ENCODE measurements around the gene BMP3. TPM values are rescaled to one million over a fixed set of nuclear protein-coding genes. Genes with fewer than 3 reads are reported as not detected.

BMP3 gene
- polyA plus RNA-seq, 1 of the 3 experiments (the other 2 are of a cell fraction) = 0.12 TPM

DNA sequence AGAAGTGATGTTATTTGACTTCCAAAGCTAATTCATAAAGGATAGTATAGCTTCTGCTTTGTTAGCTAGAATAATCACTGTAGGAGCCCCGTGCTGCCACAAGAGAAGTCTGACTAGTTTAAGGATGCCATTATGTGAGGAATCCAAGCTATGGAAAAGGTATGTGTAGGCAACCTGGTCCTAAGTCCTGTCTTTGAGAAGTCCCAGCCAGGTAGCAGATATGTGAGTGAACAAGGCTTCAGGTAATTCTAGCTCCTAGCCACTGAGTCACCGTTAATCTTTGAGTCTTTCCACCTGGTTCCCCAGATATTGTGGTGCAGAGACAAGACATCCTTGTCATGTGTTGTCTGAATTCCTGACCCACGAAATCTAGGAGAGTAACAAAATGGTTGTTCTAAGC lies 55.5 kb downstream of the BMP3 start:
- TF ChIP-seq RFX5 (IDR thresholded peaks at IDR 0.05; ENCODE audit: low read length) (no peak), FOXJ3 (CRISPR knock-in tag; IDR thresholded peaks at IDR 0.05) (no peak), FOXM1 (IDR thresholded peaks at IDR 0.05; ENCODE audit: low read depth) (no peak), EP300 (IDR thresholded peaks at IDR 0.05; ENCODE audit: borderline replicate concordance in 1 of 2, low read depth in 1 of 2, low read length in 1 of 2) (no peak), YY1 (IDR thresholded peaks at IDR 0.05; ENCODE audit: low read depth) (no peak), GATA2 (CRISPR knock-in tag; IDR thresholded peaks at IDR 0.05) (no peak), RAD21 (IDR thresholded peaks at IDR 0.05; ENCODE audit: low read length) (no peak), MEF2A (IDR thresholded peaks at IDR 0.05; ENCODE audit: borderline replicate concordance, low read depth) (no peak), EZH2phosphoT487 (IDR thresholded peaks at IDR 0.05; ENCODE audit: borderline replicate concordance, low read depth) (no peak), POLR2AphosphoS5 (IDR thresholded peaks at IDR 0.05; ENCODE audit: low read depth, low read length) (no peak), MXI1 (IDR thresholded peaks at IDR 0.05; ENCODE audit: low read depth, low read length) (no peak), GABPA (IDR thresholded peaks at IDR 0.05; ENCODE audit: low read depth) (no peak), FOSL2 (IDR thresholded peaks at IDR 0.05; ENCODE audit: borderline replicate concordance, low read depth) (no peak)
- TF ChIP-seq, protein P1, sequence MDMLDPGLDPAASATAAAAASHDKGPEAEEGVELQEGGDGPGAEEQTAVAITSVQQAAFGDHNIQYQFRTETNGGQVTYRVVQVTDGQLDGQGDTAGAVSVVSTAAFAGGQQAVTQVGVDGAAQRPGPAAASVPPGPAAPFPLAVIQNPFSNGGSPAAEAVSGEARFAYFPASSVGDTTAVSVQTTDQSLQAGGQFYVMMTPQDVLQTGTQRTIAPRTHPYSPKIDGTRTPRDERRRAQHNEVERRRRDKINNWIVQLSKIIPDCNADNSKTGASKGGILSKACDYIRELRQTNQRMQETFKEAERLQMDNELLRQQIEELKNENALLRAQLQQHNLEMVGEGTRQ (IDR thresholded peaks at IDR 0.05; ENCODE audit: borderline replicate concordance, low read depth, low read length) = no peak
- TF ChIP-seq, protein P2, sequence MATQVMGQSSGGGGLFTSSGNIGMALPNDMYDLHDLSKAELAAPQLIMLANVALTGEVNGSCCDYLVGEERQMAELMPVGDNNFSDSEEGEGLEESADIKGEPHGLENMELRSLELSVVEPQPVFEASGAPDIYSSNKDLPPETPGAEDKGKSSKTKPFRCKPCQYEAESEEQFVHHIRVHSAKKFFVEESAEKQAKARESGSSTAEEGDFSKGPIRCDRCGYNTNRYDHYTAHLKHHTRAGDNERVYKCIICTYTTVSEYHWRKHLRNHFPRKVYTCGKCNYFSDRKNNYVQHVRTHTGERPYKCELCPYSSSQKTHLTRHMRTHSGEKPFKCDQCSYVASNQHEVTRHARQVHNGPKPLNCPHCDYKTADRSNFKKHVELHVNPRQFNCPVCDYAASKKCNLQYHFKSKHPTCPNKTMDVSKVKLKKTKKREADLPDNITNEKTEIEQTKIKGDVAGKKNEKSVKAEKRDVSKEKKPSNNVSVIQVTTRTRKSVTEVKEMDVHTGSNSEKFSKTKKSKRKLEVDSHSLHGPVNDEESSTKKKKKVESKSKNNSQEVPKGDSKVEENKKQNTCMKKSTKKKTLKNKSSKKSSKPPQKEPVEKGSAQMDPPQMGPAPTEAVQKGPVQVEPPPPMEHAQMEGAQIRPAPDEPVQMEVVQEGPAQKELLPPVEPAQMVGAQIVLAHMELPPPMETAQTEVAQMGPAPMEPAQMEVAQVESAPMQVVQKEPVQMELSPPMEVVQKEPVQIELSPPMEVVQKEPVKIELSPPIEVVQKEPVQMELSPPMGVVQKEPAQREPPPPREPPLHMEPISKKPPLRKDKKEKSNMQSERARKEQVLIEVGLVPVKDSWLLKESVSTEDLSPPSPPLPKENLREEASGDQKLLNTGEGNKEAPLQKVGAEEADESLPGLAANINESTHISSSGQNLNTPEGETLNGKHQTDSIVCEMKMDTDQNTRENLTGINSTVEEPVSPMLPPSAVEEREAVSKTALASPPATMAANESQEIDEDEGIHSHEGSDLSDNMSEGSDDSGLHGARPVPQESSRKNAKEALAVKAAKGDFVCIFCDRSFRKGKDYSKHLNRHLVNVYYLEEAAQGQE (IDR thresholded peaks at IDR 0.05; ENCODE audit: low read depth, low read length) = no peak
- TF ChIP-seq, protein P3, sequence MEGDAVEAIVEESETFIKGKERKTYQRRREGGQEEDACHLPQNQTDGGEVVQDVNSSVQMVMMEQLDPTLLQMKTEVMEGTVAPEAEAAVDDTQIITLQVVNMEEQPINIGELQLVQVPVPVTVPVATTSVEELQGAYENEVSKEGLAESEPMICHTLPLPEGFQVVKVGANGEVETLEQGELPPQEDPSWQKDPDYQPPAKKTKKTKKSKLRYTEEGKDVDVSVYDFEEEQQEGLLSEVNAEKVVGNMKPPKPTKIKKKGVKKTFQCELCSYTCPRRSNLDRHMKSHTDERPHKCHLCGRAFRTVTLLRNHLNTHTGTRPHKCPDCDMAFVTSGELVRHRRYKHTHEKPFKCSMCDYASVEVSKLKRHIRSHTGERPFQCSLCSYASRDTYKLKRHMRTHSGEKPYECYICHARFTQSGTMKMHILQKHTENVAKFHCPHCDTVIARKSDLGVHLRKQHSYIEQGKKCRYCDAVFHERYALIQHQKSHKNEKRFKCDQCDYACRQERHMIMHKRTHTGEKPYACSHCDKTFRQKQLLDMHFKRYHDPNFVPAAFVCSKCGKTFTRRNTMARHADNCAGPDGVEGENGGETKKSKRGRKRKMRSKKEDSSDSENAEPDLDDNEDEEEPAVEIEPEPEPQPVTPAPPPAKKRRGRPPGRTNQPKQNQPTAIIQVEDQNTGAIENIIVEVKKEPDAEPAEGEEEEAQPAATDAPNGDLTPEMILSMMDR (IDR thresholded peaks at IDR 0.05) = no peak
- TF ChIP-seq, protein P4, sequence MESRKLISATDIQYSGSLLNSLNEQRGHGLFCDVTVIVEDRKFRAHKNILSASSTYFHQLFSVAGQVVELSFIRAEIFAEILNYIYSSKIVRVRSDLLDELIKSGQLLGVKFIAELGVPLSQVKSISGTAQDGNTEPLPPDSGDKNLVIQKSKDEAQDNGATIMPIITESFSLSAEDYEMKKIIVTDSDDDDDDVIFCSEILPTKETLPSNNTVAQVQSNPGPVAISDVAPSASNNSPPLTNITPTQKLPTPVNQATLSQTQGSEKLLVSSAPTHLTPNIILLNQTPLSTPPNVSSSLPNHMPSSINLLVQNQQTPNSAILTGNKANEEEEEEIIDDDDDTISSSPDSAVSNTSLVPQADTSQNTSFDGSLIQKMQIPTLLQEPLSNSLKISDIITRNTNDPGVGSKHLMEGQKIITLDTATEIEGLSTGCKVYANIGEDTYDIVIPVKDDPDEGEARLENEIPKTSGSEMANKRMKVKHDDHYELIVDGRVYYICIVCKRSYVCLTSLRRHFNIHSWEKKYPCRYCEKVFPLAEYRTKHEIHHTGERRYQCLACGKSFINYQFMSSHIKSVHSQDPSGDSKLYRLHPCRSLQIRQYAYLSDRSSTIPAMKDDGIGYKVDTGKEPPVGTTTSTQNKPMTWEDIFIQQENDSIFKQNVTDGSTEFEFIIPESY (IDR thresholded peaks at IDR 0.05; ENCODE audit: borderline replicate concordance, low read depth) = no peak
- TF ChIP-seq, protein P5, sequence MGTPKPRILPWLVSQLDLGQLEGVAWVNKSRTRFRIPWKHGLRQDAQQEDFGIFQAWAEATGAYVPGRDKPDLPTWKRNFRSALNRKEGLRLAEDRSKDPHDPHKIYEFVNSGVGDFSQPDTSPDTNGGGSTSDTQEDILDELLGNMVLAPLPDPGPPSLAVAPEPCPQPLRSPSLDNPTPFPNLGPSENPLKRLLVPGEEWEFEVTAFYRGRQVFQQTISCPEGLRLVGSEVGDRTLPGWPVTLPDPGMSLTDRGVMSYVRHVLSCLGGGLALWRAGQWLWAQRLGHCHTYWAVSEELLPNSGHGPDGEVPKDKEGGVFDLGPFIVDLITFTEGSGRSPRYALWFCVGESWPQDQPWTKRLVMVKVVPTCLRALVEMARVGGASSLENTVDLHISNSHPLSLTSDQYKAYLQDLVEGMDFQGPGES (IDR thresholded peaks at IDR 0.05; ENCODE audit: low read depth, low read length) = no peak
- TF ChIP-seq, protein P6, sequence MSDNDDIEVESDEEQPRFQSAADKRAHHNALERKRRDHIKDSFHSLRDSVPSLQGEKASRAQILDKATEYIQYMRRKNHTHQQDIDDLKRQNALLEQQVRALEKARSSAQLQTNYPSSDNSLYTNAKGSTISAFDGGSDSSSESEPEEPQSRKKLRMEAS (IDR thresholded peaks at IDR 0.05; ENCODE audit: low read depth) = no peak
- no peaks in the 10 kb centered on the region for H3K36me3 ChIP-seq (replicated peaks in 1 of 2; ENCODE audit: control insufficient read depth in 1 of 2, insufficient read depth in 2 of 2, low read length in 1 of 2)
- H2AFZ ChIP-seq (ENCODE audit: low read depth) = no peak overlapping the region
- no peaks in the 10 kb centered on the region for H3K4me1 ChIP-seq (ENCODE audit: control insufficient read depth in 1 of 2, insufficient read depth in 2 of 2, low read depth in 1 of 2, low read length in 1 of 2)
- H3K27ac ChIP-seq (ENCODE audit: low read depth in 2 of 2, low read length in 1 of 2) = no peak overlapping the region
- WGBS (ENCODE audit: low lambda C conversion rate) = 11% methylated on average over 3 of the region's 3 CpGs
- DNase-seq = no peak
- ChIA-PET CTCF (interaction anchor here (1.6 to 3.8 kb wide), 2 partner anchors 16 to 46 kb away, joined by 3 to 19 read pairs; no protein-coding TSS in a partner anchor), POLR2A (no interaction called here)
- no peak overlapping the region for H3K4me3 ChIP-seq (ENCODE audit: low read depth in 2 of 2, low read length in 1 of 2)
- H3K4me2 ChIP-seq = no peak overlapping the region
- H4K20me1 ChIP-seq (ENCODE audit: insufficient read depth) = no peaks in the 10 kb centered on the region
- no peaks in the 10 kb centered on the region for H3K9me3 ChIP-seq
- H3K9me2 ChIP-seq = no peaks in the 10 kb centered on the region
- H3K9ac ChIP-seq = no peak overlapping the region
- no peaks in the 10 kb centered on the region for H3F3A ChIP-seq (replicated peaks; ENCODE audit: insufficient read depth)
- H3K27me3 ChIP-seq (ENCODE audit: insufficient read depth) = no peaks in the 10 kb centered on the region
- H3K79me2 ChIP-seq (ENCODE audit: insufficient read depth) = no peaks in the 10 kb centered on the region
